PFSK-1 (cell line): Measurements from ENCODE around the gene MRPL58.

ENCODE experiments used
- FOXP2 ChIP-seq: optimal IDR thresholded peaks from 2 replicates; pipeline ENCODE3; 2011; ENCODE audit warnings: borderline replicate concordance, control low read depth, inconsistent platforms; ENCODE audit not compliant: insufficient read depth; ENCODE audit errors: extremely low read length, extremely low read depth
- POLR2AphosphoS5 ChIP-seq: IDR thresholded peaks from 2 replicates; pipeline ENCODE4 v1.6.1; 2012; ENCODE audit warnings: low read depth, mild to moderate bottlenecking, control low read depth, low read length, moderate library complexity
- REST ChIP-seq, 2 experiments: IDR thresholded peaks; 2 replicates each; pipeline versions ENCODE4 v1.6.1 to v1.8.0; 2011 to 2012; ENCODE audit warnings: low read depth in 2 of 2, low read length in 2 of 2, control low read depth in 1 of 2, inconsistent platforms in 1 of 2, mild to moderate bottlenecking in 1 of 2, moderate library complexity in 1 of 2; ENCODE audit not compliant: insufficient read depth in 1 of 2
- SIN3A ChIP-seq: IDR thresholded peaks from 2 replicates; pipeline ENCODE4 v1.6.1; 2012; ENCODE audit warnings: mild to moderate bottlenecking, low read length, moderate library complexity, borderline replicate concordance; ENCODE audit not compliant: insufficient read depth
- TAF1 ChIP-seq: IDR thresholded peaks from 2 replicates; pipeline ENCODE4 v1.6.1; 2012; ENCODE audit warnings: low read length, control low read depth, borderline replicate concordance; ENCODE audit not compliant: insufficient read depth

The MRPL58 gene

GRCh38 chr17:74999523-74999922, 12.9 kb upstream of the MRPL58 start:
- TF ChIP-seq POLR2AphosphoS5 (no peak), TAF1 (no peak), FOXP2 (no peak), REST (IDR thresholded peaks at IDR 0.05; ENCODE audit: insufficient read depth in 1 of 2, low read depth in 2 of 2, low read length in 2 of 2) (no peak), SIN3A (no peak)

GRCh38 chr17:75001915-75002843, 10.3 kb upstream of the MRPL58 start:
- no peak for TF ChIP-seq FOXP2
- no peak for TF ChIP-seq POLR2AphosphoS5
- TF ChIP-seq REST (IDR thresholded peaks at IDR 0.05; ENCODE audit: insufficient read depth in 1 of 2, low read depth in 2 of 2, low read length in 2 of 2) = no peak
- TF ChIP-seq SIN3A = no peak
- TF ChIP-seq TAF1 = no peak

GRCh38 chr17:75003070-75003956, 9.2 kb upstream of the MRPL58 start:
- no peak for TF ChIP-seq SIN3A
- no peak for TF ChIP-seq TAF1
- TF ChIP-seq REST (IDR thresholded peaks at IDR 0.05; ENCODE audit: insufficient read depth in 1 of 2, low read depth in 2 of 2, low read length in 2 of 2) = no peak
- no peak for TF ChIP-seq POLR2AphosphoS5
- TF ChIP-seq FOXP2 = no peak

- TF ChIP-seq SIN3A (no peak), REST (IDR thresholded peaks at IDR 0.05; ENCODE audit: insufficient read depth in 1 of 2, low read depth in 2 of 2, low read length in 2 of 2) (no peak), POLR2AphosphoS5 (no peak), TAF1 (no peak), FOXP2 (no peak)
Measured at GRCh38 chr17:75003957-75004355, 8.5 kb upstream of the MRPL58 start.
